Naive B cell (primary cell): ENCODE results near the gene FXYD6. TPM values are rescaled to one million over a fixed set of nuclear protein-coding genes. Genes with fewer than 3 reads are reported as not detected.

ENCODE experiments used
- ATAC-seq, 2 donors: fragments of 150-1000 bp; cut with Tn5 transposase; 2 replicates each; pipeline ENCODE4 v1.10.0; 2021; ENCODE audit warnings: low read depth in 2 of 2, mild to moderate bottlenecking in 2 of 2, moderate library complexity in 2 of 2
- DNase-seq: peaks from one replicate; pipeline ENCODE4 v3.0.0; 2022
- H3K27ac Mint-ChIP-seq, 6 donors: one replicate each; pipeline ENCODE4 v1.8.0; 2020 to 2022; ENCODE audit warnings: mild to moderate bottlenecking in 6 of 6, mixed read lengths in 6 of 6, moderate library complexity in 5 of 6, inconsistent platforms in 2 of 6
- H3K27me3 Mint-ChIP-seq, 3 donors: one replicate each; pipeline ENCODE4 v1.8.0; 2021 to 2022; ENCODE audit warnings: mixed read lengths in 3 of 3, mild to moderate bottlenecking in 1 of 3
- H3K36me3 Mint-ChIP-seq, 2 donors: one replicate each; pipeline ENCODE4 v1.8.0; 2020 to 2022; ENCODE audit warnings: mixed read lengths in 2 of 2, inconsistent platforms in 1 of 2, mild to moderate bottlenecking in 1 of 2
- H3K4me1 Mint-ChIP-seq, 3 donors: one replicate each; pipeline ENCODE4 v1.8.0; 2020 to 2022; ENCODE audit warnings: mixed read lengths in 3 of 3, inconsistent platforms in 1 of 3, mild to moderate bottlenecking in 1 of 3, moderate library complexity in 1 of 3
- H3K4me3 Mint-ChIP-seq, 8 donors: one replicate each; pipeline ENCODE4 v1.8.0; 2020 to 2022; ENCODE audit warnings: mild to moderate bottlenecking in 8 of 8, mixed read lengths in 8 of 8, moderate library complexity in 8 of 8, inconsistent platforms in 2 of 8
- H3K9me3 Mint-ChIP-seq, 7 donors: one replicate each; pipeline ENCODE4 v1.8.0; 2020 to 2022; ENCODE audit warnings: mixed read lengths in 7 of 7, mild to moderate bottlenecking in 5 of 7, inconsistent platforms in 2 of 7, moderate library complexity in 1 of 7
- polyA plus RNA-seq, 6 donors: library from polyadenylated mRNA; unstranded; fragments of 300-500 nt; fragmentation: Illumina TruSeq; gene quantifications; one replicate each; pipeline ENCODE4 v1.2.3, GENCODE V29; 2021; ENCODE audit warnings: low read depth in 6 of 6

Gene FXYD6
- polyA plus RNA-seq, 6 donors from 2014 or later = not detected

DNA sequence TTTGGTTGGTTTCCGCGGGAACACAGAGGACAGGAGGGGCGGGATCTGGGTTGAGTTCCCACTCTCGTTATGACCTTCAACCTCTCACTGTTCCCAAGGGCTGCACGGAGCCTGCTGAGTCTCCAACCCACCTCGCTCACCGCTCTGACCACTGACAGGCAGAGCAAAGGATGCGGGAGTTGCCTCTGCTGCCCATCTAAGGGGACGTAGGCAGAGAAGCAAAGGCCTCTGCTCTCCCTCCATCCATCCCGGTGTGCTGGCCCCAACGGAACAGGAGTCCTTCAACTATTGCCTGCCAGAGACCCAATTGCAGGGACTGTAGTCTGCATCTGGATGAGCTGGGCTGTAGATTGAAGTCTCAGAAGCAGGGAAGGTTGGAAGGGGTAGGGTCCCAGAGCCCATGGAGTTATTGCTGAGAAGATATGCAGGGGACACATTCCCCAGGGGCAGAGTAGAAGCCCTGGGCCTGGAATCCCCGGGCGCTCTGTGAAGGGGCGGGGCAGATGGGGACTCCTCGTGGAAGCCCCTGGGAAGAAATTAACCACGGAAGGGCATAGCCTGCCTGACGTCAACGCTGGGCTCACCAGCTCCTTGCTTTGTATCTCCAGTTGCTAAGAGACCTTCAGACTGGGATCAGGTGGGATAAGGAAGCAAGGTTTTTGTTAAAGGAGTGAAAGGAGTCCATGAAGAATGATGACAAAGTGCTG lies 39.2 kb downstream of the FXYD6 start:
- ATAC-seq = no peak
- Mint-ChIP-seq H3K36me3 (no peaks in the 10 kb centered on the region), H3K4me3 (no peak overlapping the region), H3K27me3 (peaks cover 26 to 43% (median 38%) of the 10 kb centered on the region in 3 donors), H3K4me1 (no peaks in the 10 kb centered on the region), H3K9me3 (no peaks in the 10 kb centered on the region), H3K27ac (no peak overlapping the region)
- no peak for DNase-seq

DNA sequence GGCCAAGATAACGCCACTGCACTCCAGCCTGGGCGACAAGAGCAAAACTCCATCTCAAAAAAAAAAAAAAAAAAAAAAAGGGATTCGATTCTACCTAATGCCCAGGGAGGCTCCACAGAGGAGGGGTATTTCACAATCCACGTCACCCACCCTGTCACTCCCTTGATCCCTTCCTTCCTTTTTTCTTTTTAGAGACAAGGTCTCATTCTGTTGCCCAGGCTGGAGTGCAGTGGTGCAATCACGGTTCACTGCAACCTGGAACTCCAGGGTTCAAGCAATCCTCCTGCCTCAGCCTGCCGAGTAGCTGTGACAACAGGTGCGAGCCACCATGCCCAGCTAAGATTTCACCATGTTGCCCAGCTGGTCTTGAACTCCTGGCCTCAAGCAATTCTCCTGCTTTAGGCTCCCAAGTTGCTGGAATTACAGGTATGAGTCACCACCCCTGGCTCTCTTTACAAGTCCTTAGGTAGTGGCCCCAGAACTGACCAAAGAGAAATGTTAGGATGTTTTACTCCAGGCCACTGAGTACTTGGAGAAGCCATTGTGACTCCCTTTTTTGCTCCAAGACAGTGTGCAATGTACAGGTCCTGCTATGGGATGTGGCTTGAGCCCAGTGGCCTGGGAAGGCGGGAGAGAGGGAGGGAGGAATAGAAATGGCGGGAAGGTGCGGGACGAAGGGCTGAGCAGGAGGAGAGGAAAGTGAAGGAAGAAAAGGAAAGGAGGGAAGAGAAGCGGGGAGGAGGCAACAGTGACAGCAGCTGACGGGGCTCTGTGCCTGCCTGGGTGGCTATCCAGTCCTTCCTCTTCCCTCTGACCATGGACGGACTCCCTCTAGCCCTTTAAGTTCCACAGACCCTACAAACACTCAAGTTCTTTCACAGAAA lies 40.1 kb downstream of the FXYD6 start:
- Mint-ChIP-seq H3K36me3 (no peaks in the 10 kb centered on the region), H3K27me3 (peaks cover 22 to 39% (median 33%) of the 10 kb centered on the region in 3 donors), H3K9me3 (no peaks in the 10 kb centered on the region), H3K4me1 (peaks cover 0 to 5% (median under 1%) of the 10 kb centered on the region in 3 donors), H3K4me3 (no peak overlapping the region), H3K27ac (no peak overlapping the region)
- DNase-seq (no peak), ATAC-seq (no peak)

DNA sequence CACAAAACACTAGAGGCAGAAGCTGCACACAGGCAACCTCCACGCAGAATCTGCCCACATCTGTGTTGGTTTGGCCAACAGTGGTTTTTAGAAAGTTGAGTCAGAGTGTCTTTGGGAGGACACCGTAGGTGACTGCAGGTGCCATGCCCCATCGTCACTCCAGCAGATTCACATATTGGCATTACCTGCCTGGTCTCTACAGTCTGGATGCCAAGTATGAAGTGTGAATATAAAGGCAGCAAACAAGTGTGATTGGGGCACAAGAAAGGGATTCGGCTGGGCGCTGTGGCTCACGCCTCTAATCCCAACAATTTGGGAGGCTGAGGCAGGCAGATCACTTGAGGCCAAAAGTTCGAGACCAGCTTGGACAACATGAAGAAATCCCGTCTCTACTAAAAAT lies 40.9 kb downstream of the FXYD6 start:
- Mint-ChIP-seq H3K36me3 (no peaks in the 10 kb centered on the region), H3K4me3 (no peak overlapping the region), H3K27ac (no peak overlapping the region), H3K9me3 (no peaks in the 10 kb centered on the region), H3K4me1 (peaks cover 6 to 13% (median 8%) of the 10 kb centered on the region in 3 donors), H3K27me3 (peaks cover 22 to 40% (median 27%) of the 10 kb centered on the region in 3 donors)
- no peak for DNase-seq
- no peak for ATAC-seq

GRCh38 chr11:117834838-117835443 lies 41.5 kb downstream of the FXYD6 start:
- DNase-seq (no peak), ATAC-seq (no peak)
- H3K27ac Mint-ChIP-seq = no peak overlapping the region
- peaks cover 22 to 40% (median 30%) of the 10 kb centered on the region in 3 donors for H3K27me3 Mint-ChIP-seq
- peaks cover 0 to 3% (median 0%) of the 10 kb centered on the region in 7 donors for H3K9me3 Mint-ChIP-seq
- H3K4me1 Mint-ChIP-seq = peaks cover 11 to 19% (median 13%) of the 10 kb centered on the region in 3 donors
- H3K36me3 Mint-ChIP-seq = no peaks in the 10 kb centered on the region
- no peak overlapping the region for H3K4me3 Mint-ChIP-seq

GRCh38 chr11:117834068-117834810 lies 42.2 kb downstream of the FXYD6 start:
- ATAC-seq (no peak), DNase-seq (no peak)
- H3K27ac Mint-ChIP-seq = peak overlapping the region in 2 of 6 donors; percentile 39 to 49
- H3K4me3 Mint-ChIP-seq = no peak overlapping the region
- no peaks in the 10 kb centered on the region for H3K36me3 Mint-ChIP-seq
- peaks cover 22 to 45% (median 31%) of the 10 kb centered on the region in 3 donors for H3K27me3 Mint-ChIP-seq
- H3K9me3 Mint-ChIP-seq = peaks cover 0 to 3% (median 0%) of the 10 kb centered on the region in 7 donors
- H3K4me1 Mint-ChIP-seq = peaks cover 11 to 23% (median 13%) of the 10 kb centered on the region in 3 donors

GRCh38 chr11:117833401-117833891 lies 43.0 kb downstream of the FXYD6 start:
- ATAC-seq (no peak), DNase-seq (no peak)
- H3K27me3 Mint-ChIP-seq = peaks cover 17 to 45% (median 31%) of the 10 kb centered on the region in 3 donors
- H3K9me3 Mint-ChIP-seq = peaks cover 0 to 3% (median 0%) of the 10 kb centered on the region in 7 donors
- no peak overlapping the region for H3K4me3 Mint-ChIP-seq
- peak overlapping the region in 1 of 6 donors; percentile 11 for H3K27ac Mint-ChIP-seq
- H3K36me3 Mint-ChIP-seq = no peaks in the 10 kb centered on the region
- peaks cover 14 to 30% (median 18%) of the 10 kb centered on the region in 3 donors for H3K4me1 Mint-ChIP-seq

- Mint-ChIP-seq H3K27me3 (peaks cover 22 to 45% (median 30%) of the 10 kb centered on the region in 3 donors), H3K9me3 (peaks cover 0 to 3% (median 0%) of the 10 kb centered on the region in 7 donors), H3K4me1 (peaks cover 20 to 39% (median 27%) of the 10 kb centered on the region in 3 donors), H3K36me3 (no peaks in the 10 kb centered on the region), H3K27ac (peak overlapping the region in 1 of 6 donors; percentile 67), H3K4me3 (no peak overlapping the region)
- ATAC-seq (no peak), DNase-seq (no peak)
Measured at GRCh38 chr11:117832511-117832910, 43.9 kb downstream of the FXYD6 start.

DNA sequence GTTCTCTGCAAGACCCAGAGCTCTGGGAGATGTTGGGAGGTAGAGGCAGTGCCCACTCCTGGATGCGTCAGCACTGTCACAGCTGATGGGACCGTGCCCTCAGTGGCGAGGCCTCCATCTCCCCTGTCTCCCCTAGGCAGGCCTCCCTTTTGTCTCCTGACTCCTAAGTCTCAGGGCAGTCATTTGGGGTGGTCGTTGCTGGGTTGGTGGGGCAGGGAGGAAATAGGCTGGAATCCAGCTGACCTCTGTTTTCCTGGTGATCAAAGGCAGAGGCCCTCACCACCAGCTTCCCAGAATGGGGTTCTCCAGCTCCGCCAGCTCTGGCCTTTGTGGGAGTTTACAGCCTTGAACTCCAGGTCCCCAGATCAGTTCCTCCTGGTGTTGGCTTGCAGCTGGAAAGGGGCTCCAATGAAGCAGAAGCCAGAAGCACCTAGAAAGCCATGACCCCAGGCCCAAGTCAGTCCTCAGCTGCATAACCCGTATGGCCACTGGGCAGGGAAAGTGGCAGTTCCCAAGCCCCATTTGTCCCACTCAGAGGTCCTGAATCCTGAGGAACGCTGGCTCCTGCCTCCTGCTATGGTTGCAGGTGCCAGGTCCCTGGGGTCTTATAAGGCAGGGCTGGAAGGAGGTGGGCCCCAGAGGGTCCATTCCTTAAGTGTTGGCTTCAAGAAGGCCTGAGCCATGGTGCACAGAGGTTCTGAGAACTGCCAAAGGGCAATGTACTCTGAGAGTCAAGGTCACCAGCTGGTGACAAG lies 44.6 kb downstream of the FXYD6 start:
- ATAC-seq (no peak), DNase-seq (no peak)
- Mint-ChIP-seq H3K4me1 (peaks cover 22 to 45% (median 30%) of the 10 kb centered on the region in 3 donors), H3K4me3 (no peak overlapping the region), H3K27ac (no peak overlapping the region), H3K9me3 (peaks cover 0 to 3% (median 0%) of the 10 kb centered on the region in 7 donors), H3K27me3 (peaks cover 22 to 41% (median 30%) of the 10 kb centered on the region in 3 donors), H3K36me3 (no peaks in the 10 kb centered on the region)

- DNase-seq = no peak
- Mint-ChIP-seq H3K27me3 (peaks cover 26 to 42% (median 32%) of the 10 kb centered on the region in 3 donors), H3K4me1 (peaks cover 25 to 48% (median 30%) of the 10 kb centered on the region in 3 donors), H3K4me3 (peak overlapping the region in 4 of 8 donors; percentile 8 to 85 (median 52)), H3K9me3 (peaks cover 0 to 3% (median 0%) of the 10 kb centered on the region in 7 donors), H3K36me3 (no peaks in the 10 kb centered on the region), H3K27ac (peak overlapping the region in 3 of 6 donors; percentile 11 to 56 (median 11))
- ATAC-seq = peak; percentile 32 to 45
Measured at GRCh38 chr11:117830674-117831351, 45.6 kb downstream of the FXYD6 start.

GRCh38 chr11:117830072-117830471 lies 46.4 kb downstream of the FXYD6 start:
- Mint-ChIP-seq H3K27ac (peak overlapping the region in 4 of 6 donors; percentile 11 to 92 (median 66)), H3K4me1 (peaks cover 25 to 48% (median 30%) of the 10 kb centered on the region in 3 donors), H3K4me3 (peak overlapping the region in 1 of 8 donors; percentile 85), H3K36me3 (no peaks in the 10 kb centered on the region), H3K27me3 (peaks cover 30 to 49% (median 39%) of the 10 kb centered on the region in 3 donors), H3K9me3 (peaks cover 0 to 3% (median 0%) of the 10 kb centered on the region in 7 donors)
- ATAC-seq (no peak), DNase-seq (no peak)

DNA sequence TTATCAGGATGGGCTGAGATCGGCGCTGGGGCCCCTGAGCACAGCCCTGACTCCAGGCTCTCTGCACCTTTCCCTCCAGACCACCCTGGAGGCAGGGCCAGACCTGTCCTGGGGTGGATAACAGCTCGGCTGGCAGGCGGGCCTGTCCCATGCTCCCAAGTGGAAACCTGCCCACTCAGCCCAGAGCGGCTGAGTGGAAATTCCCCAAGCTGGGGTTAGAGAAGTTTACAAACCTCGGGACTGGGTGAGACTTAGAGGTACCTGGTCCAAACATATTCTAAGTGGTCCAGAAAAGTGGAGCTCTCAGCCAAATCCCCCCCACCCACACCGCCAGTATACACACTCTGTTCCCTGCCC lies 47.1 kb downstream of the FXYD6 start:
- peak overlapping the region in 3 of 6 donors; percentile 11 to 70 (median 68) for H3K27ac Mint-ChIP-seq
- no peaks in the 10 kb centered on the region for H3K36me3 Mint-ChIP-seq
- H3K9me3 Mint-ChIP-seq = peaks cover 0 to 3% (median 0%) of the 10 kb centered on the region in 7 donors
- H3K27me3 Mint-ChIP-seq = peaks cover 32 to 56% (median 46%) of the 10 kb centered on the region in 3 donors
- DNase-seq = no peak
- peaks cover 25 to 48% (median 31%) of the 10 kb centered on the region in 3 donors for H3K4me1 Mint-ChIP-seq
- no peak for ATAC-seq
- no peak overlapping the region for H3K4me3 Mint-ChIP-seq
